Mammary epithelial cell (primary cell): ENCODE results near the gene MYH10.

Experiments
- EZH2 ChIP-seq: IDR thresholded peaks from 2 replicates; pipeline ENCODE4 v1.6.1; 2012; ENCODE audit warnings: low read length, inconsistent platforms, borderline replicate concordance
- TF ChIP-seq, protein P1 (sequence below), 2 donors: IDR thresholded peaks in 1 of 2; conservative IDR thresholded peaks in 1 of 2; 2 replicates each; pipeline ENCODE4 v1.5.1; 2011 to 2012; ENCODE audit warnings: inconsistent platforms in 2 of 2, low read length in 2 of 2, mild to moderate bottlenecking in 2 of 2, control low read depth in 1 of 2, low read depth in 1 of 2; ENCODE audit not compliant: insufficient read depth in 1 of 2; ENCODE audit errors: extremely low read depth in 1 of 2

DNA sequence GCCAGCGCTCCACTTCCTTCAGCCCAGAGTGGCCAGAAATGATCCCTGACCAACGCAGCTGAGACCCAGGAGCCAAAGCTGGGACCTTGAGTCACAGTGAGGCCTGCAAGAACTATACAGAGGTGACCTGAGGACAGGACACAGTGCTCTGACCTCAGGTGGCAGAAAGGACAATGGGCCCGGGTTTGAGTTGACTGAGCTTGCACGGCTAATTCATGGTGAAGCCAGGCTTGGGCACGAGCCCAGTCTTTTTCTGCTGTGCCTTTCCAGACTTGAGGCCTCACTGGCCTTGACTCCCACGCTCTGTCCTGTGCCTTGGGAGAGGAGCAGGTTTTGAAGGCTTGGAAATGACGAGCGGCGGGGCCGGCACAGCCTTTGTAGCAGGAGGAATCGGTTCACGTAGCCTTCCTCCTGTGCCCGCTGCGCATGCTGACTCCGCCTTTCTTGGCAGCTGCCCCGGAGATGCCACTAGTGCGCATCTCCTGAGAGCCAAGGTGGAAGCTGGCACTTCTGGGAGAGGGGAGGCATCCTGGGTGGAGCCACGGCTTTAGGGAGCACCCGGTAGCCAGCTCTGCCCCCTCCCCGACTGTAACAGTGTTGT, 160.0 kb downstream of the MYH10 start:
- TF ChIP-seq, protein P1, sequence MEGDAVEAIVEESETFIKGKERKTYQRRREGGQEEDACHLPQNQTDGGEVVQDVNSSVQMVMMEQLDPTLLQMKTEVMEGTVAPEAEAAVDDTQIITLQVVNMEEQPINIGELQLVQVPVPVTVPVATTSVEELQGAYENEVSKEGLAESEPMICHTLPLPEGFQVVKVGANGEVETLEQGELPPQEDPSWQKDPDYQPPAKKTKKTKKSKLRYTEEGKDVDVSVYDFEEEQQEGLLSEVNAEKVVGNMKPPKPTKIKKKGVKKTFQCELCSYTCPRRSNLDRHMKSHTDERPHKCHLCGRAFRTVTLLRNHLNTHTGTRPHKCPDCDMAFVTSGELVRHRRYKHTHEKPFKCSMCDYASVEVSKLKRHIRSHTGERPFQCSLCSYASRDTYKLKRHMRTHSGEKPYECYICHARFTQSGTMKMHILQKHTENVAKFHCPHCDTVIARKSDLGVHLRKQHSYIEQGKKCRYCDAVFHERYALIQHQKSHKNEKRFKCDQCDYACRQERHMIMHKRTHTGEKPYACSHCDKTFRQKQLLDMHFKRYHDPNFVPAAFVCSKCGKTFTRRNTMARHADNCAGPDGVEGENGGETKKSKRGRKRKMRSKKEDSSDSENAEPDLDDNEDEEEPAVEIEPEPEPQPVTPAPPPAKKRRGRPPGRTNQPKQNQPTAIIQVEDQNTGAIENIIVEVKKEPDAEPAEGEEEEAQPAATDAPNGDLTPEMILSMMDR (conservative IDR thresholded peaks at IDR 0.05 in 1 of 2, IDR thresholded peaks at IDR 0.05 in 1 of 2; ENCODE audit: extremely low read depth in 1 of 2, insufficient read depth in 1 of 2, low read depth in 1 of 2, low read length in 2 of 2), result no peak
- no peak for TF ChIP-seq EZH2
